ENCODE results near the gene SPAG5. TPM values are rescaled to one million over a fixed set of nuclear protein-coding genes. Genes with fewer than 3 reads are reported as not detected.

The SPAG5 gene
- total and polyA plus RNA-seq, 4 donors: 10.6 to 41.8 (median 12.8) TPM

DNA sequence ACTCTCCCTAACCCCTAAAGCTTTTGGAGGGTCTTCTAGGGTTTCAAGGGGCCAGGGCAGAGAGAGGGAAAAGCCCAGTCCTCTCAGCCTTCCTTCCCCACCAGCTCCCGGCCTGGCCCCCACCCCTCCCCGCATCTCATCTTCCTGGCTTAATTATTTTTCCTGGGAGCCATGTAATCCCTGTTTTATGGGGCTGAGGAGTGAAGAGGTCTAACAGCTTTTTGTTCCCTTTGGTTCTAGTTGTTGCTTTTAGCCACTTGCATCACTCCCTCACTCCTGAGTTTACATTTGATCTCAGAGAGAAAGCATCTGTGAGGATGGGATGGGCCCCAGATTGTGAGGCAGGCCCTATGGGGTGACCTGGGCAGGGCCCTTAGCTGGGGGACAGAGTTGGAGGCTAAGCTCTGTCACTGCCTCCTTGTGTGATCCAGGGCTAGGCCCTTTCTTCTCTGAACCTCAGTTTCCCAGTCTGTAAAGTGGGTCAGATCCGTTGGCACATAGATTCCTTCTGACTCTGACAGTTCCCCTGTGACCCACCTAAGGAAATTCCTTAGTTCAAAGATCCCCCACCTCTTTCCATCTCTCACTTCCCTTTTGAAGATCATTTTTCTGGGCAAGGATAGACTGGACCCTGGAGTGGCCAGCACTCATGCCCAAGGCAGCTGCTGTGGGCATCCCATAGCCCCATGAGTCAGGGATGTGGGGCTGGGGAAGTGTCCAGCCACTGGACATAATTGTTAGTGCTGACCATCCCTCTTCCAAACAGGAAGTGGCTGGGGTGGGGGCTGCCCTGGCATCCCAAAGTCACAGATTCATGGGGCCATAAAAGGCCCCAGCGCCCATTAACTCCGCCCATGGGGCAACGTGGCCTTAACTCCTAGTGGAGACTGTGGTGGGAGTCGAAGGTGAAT, 66.5 kb downstream of the SPAG5 start:
- no peak overlapping the region for H3K4me3 ChIP-seq (ENCODE audit: low read depth in 1 of 3, low read length in 3 of 3)
- no peaks in the 10 kb centered on the region for H3K4me1 ChIP-seq (ENCODE audit: control insufficient read depth in 4 of 4, insufficient read depth in 4 of 4, low read length in 3 of 4)
- H3K36me3 ChIP-seq (ENCODE audit: control insufficient read depth in 4 of 4, insufficient read depth in 3 of 4, low read depth in 1 of 4, low read length in 3 of 4): no peaks in the 10 kb centered on the region
- no peak overlapping the region for H3K27ac ChIP-seq (ENCODE audit: low read depth in 1 of 2, low read length in 2 of 2)
- H3K9me3 ChIP-seq (ENCODE audit: control insufficient read depth in 4 of 4, low read length in 3 of 4): no peaks in the 10 kb centered on the region
- DNase-seq (ENCODE audit: low spot score): no peak
- H3K9ac ChIP-seq (ENCODE audit: low read depth in 1 of 2, low read length in 2 of 2): no peak overlapping the region
- H3K27me3 ChIP-seq (ENCODE audit: control insufficient read depth in 4 of 4, insufficient read depth in 4 of 4, low read length in 3 of 4): no peaks in the 10 kb centered on the region
- TF ChIP-seq FOXA2 (IDR thresholded peaks at IDR 0.05): no peak
- no peak for TF ChIP-seq ZBTB33 (IDR thresholded peaks at IDR 0.05)
- no peak for TF ChIP-seq RXRA (IDR thresholded peaks at IDR 0.05)
- no peak for TF ChIP-seq JUND (IDR thresholded peaks at IDR 0.05)
- TF ChIP-seq HNF4G (IDR thresholded peaks at IDR 0.05): no peak
- no peak for TF ChIP-seq HNF4A (conservative IDR thresholded peaks at IDR 0.05)
- no peak for TF ChIP-seq EGR1 (IDR thresholded peaks at IDR 0.05; ENCODE audit: low read depth in 2 of 2)
- no peak for TF ChIP-seq GABPA (IDR thresholded peaks at IDR 0.05 in 1 of 2, conservative IDR thresholded peaks at IDR 0.05 in 1 of 2)
- TF ChIP-seq, protein P1, sequence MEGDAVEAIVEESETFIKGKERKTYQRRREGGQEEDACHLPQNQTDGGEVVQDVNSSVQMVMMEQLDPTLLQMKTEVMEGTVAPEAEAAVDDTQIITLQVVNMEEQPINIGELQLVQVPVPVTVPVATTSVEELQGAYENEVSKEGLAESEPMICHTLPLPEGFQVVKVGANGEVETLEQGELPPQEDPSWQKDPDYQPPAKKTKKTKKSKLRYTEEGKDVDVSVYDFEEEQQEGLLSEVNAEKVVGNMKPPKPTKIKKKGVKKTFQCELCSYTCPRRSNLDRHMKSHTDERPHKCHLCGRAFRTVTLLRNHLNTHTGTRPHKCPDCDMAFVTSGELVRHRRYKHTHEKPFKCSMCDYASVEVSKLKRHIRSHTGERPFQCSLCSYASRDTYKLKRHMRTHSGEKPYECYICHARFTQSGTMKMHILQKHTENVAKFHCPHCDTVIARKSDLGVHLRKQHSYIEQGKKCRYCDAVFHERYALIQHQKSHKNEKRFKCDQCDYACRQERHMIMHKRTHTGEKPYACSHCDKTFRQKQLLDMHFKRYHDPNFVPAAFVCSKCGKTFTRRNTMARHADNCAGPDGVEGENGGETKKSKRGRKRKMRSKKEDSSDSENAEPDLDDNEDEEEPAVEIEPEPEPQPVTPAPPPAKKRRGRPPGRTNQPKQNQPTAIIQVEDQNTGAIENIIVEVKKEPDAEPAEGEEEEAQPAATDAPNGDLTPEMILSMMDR (IDR thresholded peaks at IDR 0.05; ENCODE audit: low read depth, low read length, missing input control): no peak
- TF ChIP-seq NR2F2 (IDR thresholded peaks at IDR 0.05): no peak
- TF ChIP-seq, protein P2, sequence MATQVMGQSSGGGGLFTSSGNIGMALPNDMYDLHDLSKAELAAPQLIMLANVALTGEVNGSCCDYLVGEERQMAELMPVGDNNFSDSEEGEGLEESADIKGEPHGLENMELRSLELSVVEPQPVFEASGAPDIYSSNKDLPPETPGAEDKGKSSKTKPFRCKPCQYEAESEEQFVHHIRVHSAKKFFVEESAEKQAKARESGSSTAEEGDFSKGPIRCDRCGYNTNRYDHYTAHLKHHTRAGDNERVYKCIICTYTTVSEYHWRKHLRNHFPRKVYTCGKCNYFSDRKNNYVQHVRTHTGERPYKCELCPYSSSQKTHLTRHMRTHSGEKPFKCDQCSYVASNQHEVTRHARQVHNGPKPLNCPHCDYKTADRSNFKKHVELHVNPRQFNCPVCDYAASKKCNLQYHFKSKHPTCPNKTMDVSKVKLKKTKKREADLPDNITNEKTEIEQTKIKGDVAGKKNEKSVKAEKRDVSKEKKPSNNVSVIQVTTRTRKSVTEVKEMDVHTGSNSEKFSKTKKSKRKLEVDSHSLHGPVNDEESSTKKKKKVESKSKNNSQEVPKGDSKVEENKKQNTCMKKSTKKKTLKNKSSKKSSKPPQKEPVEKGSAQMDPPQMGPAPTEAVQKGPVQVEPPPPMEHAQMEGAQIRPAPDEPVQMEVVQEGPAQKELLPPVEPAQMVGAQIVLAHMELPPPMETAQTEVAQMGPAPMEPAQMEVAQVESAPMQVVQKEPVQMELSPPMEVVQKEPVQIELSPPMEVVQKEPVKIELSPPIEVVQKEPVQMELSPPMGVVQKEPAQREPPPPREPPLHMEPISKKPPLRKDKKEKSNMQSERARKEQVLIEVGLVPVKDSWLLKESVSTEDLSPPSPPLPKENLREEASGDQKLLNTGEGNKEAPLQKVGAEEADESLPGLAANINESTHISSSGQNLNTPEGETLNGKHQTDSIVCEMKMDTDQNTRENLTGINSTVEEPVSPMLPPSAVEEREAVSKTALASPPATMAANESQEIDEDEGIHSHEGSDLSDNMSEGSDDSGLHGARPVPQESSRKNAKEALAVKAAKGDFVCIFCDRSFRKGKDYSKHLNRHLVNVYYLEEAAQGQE (IDR thresholded peaks at IDR 0.05): no peak
- TF ChIP-seq TAF1 (conservative IDR thresholded peaks at IDR 0.05): no peak
- no peak for TF ChIP-seq YY1 (IDR thresholded peaks at IDR 0.05)
- TF ChIP-seq RAD21 (IDR thresholded peaks at IDR 0.05): no peak
- TF ChIP-seq SP1 (IDR thresholded peaks at IDR 0.05): no peak
- no peak for TF ChIP-seq FOXA1 (IDR thresholded peaks at IDR 0.05)
- TF ChIP-seq, protein P3, sequence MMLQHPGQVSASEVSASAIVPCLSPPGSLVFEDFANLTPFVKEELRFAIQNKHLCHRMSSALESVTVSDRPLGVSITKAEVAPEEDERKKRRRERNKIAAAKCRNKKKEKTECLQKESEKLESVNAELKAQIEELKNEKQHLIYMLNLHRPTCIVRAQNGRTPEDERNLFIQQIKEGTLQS (IDR thresholded peaks at IDR 0.05): no peak
- TF ChIP-seq MAX (IDR thresholded peaks at IDR 0.05): no peak
- 87% methylated on average over 7 of the region's 7 CpGs for WGBS

All from liver (tissue), 9 donors.